ENCODE measurements around the gene DHX35.
A peak's percentile ranks its signal among the peaks of the same experiment; 100 is the strongest.

Gene DHX35, protein sequence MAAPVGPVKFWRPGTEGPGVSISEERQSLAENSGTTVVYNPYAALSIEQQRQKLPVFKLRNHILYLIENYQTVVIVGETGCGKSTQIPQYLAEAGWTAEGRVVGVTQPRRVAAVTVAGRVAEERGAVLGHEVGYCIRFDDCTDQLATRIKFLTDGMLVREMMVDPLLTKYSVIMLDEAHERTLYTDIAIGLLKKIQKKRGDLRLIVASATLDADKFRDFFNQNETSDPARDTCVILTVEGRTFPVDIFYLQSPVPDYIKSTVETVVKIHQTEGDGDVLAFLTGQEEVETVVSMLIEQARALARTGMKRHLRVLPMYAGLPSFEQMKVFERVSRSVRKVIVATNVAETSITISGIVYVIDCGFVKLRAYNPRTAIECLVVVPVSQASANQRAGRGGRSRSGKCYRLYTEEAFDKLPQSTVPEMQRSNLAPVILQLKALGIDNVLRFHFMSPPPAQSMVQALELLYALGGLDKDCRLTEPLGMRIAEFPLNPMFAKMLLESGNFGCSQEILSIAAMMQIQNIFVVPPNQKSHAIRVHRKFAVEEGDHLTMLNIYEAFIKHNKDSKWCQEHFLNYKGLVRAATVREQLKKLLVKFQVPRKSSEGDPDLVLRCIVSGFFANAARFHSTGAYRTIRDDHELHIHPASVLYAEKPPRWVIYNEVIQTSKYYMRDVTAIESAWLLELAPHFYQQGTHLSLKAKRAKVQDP

GRCh38 chr20:38962044-38962927 lies at the start of gene DHX35:
TSS of gene DHX35 (plus strand) at chr20:38962344. CDS start at chr20:38962368, 24 bp downstream.
- DNase-seq (ENCODE audit: low read depth in 2 of 2) = peak; percentile 96 to 99

- no peak for DNase-seq (ENCODE audit: low read depth in 2 of 2)
These were observed 46.8 kb upstream of the DHX35 start for GRCh38 chr20:38915355-38915754.

DNA sequence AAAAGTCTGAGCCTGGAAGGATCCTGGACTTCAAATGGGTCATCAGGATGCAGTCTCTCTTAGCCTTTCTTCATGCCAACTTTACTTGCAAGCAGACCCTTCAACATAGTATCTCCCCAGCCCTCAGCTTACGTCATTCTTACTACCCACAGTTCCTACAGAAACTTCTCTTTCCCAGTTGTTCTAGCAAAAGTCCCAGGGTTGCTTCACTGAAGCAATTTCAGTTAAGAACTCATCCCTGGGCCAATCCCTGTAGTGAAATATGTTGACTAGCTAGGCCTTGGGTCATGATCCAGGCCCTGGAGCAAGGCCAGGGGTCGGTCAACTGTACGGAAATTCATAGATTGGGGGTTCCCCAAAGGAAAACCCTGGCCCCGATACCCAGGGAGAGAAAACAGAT lies 44.5 kb upstream of the DHX35 start:
- no peak for DNase-seq (ENCODE audit: low read depth in 2 of 2)

GRCh38 chr20:38918172-38918571 lies 44.0 kb upstream of the DHX35 start:
- no peak for DNase-seq (ENCODE audit: low read depth in 2 of 2)

DNA sequence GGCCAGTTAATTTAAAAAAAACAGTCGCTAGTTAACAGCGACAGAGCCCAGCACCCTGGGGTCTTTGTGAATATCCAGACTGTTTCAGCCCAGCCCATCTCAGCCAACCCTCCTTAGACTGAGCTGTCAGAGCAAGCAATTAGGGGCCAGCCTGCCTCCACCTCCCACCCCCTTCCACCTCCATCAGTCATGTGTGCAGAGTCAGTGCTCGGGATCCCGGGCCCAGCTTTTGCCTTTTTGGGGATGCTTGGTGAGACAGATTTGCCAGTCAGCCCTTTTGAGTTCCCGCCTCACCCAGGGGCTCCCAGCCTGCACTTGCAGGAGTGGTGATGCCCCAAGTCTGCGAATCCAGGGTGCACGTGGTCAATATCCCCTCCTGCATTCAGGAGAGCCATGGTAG lies 42.5 kb upstream of the DHX35 start:
- no peak for DNase-seq (ENCODE audit: low read depth in 2 of 2)

DNA sequence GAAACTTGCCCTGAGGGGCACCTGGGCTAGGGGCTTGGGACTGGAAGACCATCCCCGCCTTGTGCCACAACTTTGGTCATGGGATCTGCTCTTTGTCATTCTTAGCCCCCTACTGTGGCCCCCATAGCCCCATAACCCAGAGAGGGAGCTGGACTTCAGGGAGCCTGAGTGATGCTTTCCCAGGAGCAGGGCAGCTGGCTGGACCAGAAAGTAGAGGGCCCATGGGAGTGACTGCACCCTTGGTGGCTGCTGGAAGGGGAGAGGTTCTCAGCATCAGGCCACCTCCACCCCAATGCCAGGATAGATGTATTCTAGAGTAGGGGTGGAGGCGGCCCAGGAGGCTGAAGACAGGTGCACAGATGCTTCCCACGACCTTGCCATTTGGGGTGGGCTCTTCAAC lies 41.7 kb upstream of the DHX35 start:
- DNase-seq (ENCODE audit: low read depth in 2 of 2) = no peak

- DNase-seq (ENCODE audit: low read depth in 2 of 2) = no peak
These were observed 41.3 kb upstream of the DHX35 start for GRCh38 chr20:38920851-38921250.

- no peak for DNase-seq (ENCODE audit: low read depth in 2 of 2)
These were observed 37.4 kb upstream of the DHX35 start for GRCh38 chr20:38924718-38925117.

DNA sequence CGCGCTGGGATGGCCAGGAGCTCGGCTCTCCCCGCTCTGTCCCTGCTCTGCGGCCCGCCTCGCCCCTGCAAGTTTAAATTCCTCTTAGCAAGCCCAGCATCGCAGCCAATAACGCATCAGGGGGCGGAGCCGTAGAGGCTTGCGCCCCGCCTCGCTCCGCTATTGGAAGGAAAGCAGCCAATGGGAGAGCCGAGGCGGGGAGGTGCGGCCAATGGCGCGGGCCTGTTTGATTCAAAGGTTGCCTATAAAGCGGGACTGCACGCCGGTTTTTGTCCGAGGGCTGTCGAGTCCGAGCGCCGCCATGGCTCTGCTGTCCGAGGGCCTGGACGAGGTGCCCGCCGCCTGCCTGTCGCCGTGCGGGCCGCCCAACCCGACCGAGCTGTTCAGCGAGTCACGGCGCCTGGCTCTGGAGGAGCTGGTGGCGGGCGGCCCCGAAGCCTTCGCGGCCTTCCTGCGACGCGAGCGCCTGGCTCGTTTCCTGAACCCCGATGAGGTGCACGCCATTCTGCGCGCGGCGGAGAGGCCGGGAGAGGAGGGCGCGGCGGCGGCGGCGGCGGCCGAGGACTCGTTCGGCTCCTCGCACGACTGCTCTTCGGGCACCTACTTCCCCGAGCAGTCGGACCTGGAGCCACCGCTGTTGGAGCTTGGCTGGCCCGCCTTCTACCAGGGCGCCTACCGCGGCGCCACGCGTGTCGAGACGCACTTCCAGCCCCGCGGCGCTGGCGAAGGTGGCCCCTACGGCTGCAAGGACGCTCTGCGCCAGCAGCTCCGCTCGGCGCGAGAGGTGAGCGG lies 35.8 kb upstream of the DHX35 start, which contains the start of gene FAM83D:
Gene FAM83D, plus strand, starts transcription at position 276 of the 792 bp plus-strand sequence. Its CDS starts 26 bp downstream, at position 302.
- DNase-seq (ENCODE audit: low read depth in 2 of 2) = peak; percentile 87 to 95

DNA sequence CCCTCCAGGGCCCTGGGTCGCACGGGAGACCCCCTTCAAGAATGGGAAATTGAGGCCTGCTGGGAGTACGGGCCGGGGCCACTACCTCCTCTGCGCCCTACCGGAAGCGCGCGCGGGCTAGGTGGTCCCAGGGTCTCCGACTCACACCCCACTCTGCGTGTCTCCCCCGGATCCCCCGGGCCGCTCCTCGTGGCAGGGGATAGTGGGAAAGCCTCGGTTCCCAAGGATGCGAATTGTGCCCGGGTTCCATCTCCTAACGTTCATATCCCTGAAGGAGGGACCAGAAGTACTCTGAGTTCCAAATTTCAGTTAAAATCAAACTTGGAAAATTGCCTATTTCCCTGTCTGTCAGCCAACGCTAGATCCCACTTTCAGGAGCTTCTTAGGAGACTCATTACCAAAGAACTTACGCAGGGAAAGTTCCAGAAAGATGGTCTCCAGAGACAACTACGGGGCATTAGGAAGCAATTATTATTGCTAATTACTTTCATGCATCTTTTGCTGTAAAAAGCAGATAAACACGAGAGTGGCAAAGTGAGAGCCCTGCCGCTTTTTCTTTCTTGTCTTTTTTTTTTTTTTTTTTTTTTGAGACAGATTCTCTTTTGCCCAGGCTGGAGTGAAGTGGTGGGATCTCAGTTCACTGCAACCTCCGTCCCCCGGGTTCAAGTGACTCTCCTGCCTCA lies 35.1 kb upstream of the DHX35 start:
- no peak for DNase-seq (ENCODE audit: low read depth in 2 of 2)

DNA sequence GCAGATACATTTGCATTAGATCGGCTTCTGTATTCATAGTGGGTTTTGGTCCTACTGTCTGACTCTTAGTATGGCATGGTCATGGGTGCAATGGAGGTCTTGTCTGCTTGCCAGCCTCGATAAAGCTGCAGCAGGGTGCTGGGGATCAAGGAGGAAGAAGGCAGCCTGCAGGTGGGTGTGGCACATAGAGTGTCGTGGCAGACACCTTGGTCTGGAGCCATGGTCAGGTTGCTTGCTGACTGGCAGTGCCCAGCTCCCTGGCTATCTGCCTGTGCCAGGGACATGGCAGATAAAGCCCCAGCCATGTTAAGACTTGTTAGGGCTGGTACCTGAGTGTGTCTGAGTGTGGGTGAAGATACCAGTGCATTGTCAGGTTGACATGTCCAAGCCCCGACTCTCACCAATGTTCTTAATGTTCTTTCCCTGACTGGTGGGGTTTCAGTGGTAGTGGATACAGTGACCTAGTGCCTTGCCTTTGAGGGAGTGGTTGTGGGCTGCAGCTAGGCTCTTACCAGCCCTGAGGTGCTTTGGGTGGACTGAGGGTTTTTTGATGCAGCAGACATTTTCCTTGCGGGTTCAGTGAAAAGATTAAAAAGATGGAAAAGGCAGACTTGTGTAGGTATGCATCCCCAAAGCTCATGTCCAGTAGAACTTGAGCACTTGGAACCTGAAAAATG lies 34.1 kb upstream of the DHX35 start:
- no peak for DNase-seq (ENCODE audit: low read depth in 2 of 2)

GRCh38 chr20:38930242-38930569 lies 31.9 kb upstream of the DHX35 start:
- DNase-seq (ENCODE audit: low read depth in 2 of 2) = no peak

- no peak for DNase-seq (ENCODE audit: low read depth in 2 of 2)
These were observed 30.2 kb upstream of the DHX35 start for GRCh38 chr20:38931984-38932383.

- no peak for DNase-seq (ENCODE audit: low read depth in 2 of 2)
These were observed 29.6 kb upstream of the DHX35 start for GRCh38 chr20:38932457-38933120.

DNA sequence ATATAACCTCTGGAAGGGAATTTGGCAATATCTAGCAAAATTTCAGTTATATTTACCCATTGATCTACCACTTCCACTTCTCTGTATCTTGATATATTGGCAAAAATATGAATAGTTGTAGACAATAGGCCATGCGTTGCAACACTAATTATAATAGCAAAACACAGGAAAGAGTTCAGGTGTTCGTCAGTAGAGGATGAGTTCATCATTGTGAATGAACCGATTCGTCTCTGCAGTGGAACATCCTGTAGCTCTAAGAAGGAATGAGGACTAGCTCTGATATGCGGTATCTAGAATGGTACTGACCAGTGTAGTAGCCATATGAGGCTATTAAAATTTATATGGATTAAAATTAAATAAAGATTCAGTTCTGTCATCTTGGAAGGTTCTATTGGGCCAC lies 27.6 kb upstream of the DHX35 start:
- no peak for DNase-seq (ENCODE audit: low read depth in 2 of 2)

DNA sequence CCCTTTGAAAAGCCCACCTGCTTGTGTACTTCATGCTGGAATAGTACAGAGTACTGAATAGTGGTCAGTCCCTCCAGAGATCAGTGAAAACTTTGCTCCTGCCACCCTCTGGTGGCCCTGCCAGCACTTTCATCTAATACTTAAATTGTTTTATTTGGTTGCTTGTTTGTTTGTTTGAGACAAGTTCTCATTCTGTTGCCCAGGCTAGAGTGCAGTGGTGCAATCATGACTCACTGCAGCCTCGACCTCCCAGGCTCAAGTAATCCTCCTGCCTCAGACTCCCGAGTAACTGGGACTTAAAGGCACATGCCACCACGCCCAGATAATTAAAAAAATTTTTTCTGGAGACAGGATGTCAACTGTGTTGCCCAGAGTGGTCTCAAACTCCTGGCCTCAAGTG lies 26.9 kb upstream of the DHX35 start:
- DNase-seq (ENCODE audit: low read depth in 2 of 2) = no peak

- no peak for DNase-seq (ENCODE audit: low read depth in 2 of 2)
These were observed 26.2 kb upstream of the DHX35 start for GRCh38 chr20:38935967-38936407.

DNA sequence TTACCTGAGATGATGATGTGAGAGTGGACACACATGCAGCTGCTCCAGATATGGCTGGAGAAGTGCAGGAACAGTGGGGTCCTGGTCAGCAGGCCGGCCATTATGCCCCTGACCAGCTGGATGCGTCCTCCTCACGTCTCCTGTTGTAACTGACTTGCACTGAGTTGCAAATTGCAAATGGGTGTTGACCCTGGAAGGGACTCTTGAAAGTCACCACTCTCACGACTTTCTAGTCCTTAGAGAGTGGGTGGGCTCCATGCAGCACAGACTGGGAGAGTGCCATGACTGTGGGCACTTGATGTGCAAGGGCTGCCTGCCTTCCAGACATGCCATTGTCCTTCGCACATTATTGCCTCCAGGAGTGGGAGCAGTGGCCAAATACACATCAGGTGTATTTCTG lies 25.1 kb upstream of the DHX35 start:
- DNase-seq (ENCODE audit: low read depth in 2 of 2) = no peak

DNA sequence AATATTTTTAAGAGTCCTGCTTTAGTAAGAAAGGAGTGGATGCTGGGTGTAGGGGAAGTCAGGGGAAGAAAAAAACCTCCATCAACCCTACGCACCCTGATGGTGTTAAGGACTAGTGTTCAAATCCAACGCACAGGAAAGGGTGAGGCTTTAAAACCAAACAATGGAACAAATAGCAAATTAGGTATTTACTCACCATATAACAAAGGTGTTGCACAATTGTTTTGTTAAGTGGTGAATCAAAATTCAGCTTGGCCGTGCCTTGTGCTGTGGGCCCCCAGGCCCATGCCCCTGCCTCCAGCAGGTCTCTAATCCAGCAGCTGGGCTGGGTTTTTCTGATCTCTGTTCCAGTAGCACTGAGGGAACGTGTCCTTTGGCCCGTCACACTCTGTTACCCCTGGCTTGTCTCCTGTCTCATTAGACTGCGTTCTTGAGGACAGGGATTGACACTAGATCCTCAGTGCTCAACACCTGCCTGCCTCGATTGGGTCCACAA lies 24.1 kb upstream of the DHX35 start:
- no peak for DNase-seq (ENCODE audit: low read depth in 2 of 2)
